Endodermal cell (in vitro differentiated cells): Measurements from ENCODE around the gene KCNC4. TPM values are rescaled to one million over a fixed set of nuclear protein-coding genes. Genes with fewer than 3 reads are reported as not detected.

Experiments
- DNase-seq: peaks from one replicate; pipeline ENCODE4 v3.0.0-alpha.2; 2017
- H3K27ac ChIP-seq: 2 replicates; pipeline ENCODE4 v1.5.1; 2013; ENCODE audit warnings: mild to moderate bottlenecking, low read depth, low read length, moderate library complexity
- H3K27me3 ChIP-seq: 2 replicates; pipeline ENCODE4 v1.6.1; 2013; ENCODE audit warnings: mild to moderate bottlenecking, low read length, moderate library complexity; ENCODE audit not compliant: insufficient read depth, control insufficient read depth, poor library complexity, severe bottlenecking
- H3K36me3 ChIP-seq: 2 replicates; pipeline ENCODE4 v1.7.0; 2013; ENCODE audit warnings: mild to moderate bottlenecking, low read length, moderate library complexity; ENCODE audit not compliant: control insufficient read depth, insufficient read depth
- H3K4me1 ChIP-seq: one replicate; pipeline ENCODE4 v1.7.0; 2013; ENCODE audit warnings: low read length; ENCODE audit not compliant: control insufficient read depth, insufficient read depth
- H3K4me3 ChIP-seq: 2 replicates; pipeline ENCODE4 v1.5.1; 2013; ENCODE audit warnings: mild to moderate bottlenecking, low read length, moderate library complexity
- H3K9ac ChIP-seq: 2 replicates; pipeline ENCODE4 v1.6.1; 2013; ENCODE audit warnings: mild to moderate bottlenecking, low read length, moderate library complexity; ENCODE audit not compliant: poor library complexity, severe bottlenecking; ENCODE audit errors: extremely low read depth
- H3K9me3 ChIP-seq: 2 replicates; pipeline ENCODE4 v1.6.1; 2013; ENCODE audit warnings: mild to moderate bottlenecking, low read length, moderate library complexity; ENCODE audit not compliant: control insufficient read depth
- H3K27ac Mint-ChIP-seq: 2 replicates; pipeline ENCODE4 v1.8.0; 2020; ENCODE audit warnings: mixed read lengths
- H3K27me3 Mint-ChIP-seq: 2 replicates; pipeline ENCODE4 v1.8.0; 2021; ENCODE audit warnings: mild to moderate bottlenecking, mixed read lengths; ENCODE audit not compliant: insufficient read depth
- H3K36me3 Mint-ChIP-seq: 2 replicates; pipeline ENCODE4 v1.8.0; 2020; ENCODE audit warnings: low read depth, mixed read lengths
- H3K4me1 Mint-ChIP-seq: 2 replicates; pipeline ENCODE4 v1.8.0; 2020; ENCODE audit warnings: mixed read lengths
- H3K4me3 Mint-ChIP-seq: 2 replicates; pipeline ENCODE4 v1.8.0; 2020; ENCODE audit warnings: mild to moderate bottlenecking, moderate library complexity, mixed read lengths
- H3K9me3 Mint-ChIP-seq: 2 replicates; pipeline ENCODE4 v1.8.0; 2020; ENCODE audit warnings: mild to moderate bottlenecking, mixed read lengths
- CTCF ChIP-seq: fragments of 200-600 bp; sonication (generic); conservative IDR thresholded peaks from 2 replicates; pipeline ENCODE4 v1.5.0; 2021; ENCODE audit warnings: antibody characterized with exemption, mild to moderate bottlenecking
- WGBS, 2 experiments: methylation state at CpG; one replicate each; pipeline versions ENCODE4 v1.1.5 to v1.1.7; 2013; ENCODE audit warnings: missing lambda C conversion rate in 2 of 2, mixed read lengths in 1 of 2; ENCODE audit not compliant: insufficient coverage in 1 of 2, insufficient read length in 1 of 2; 5-methylcytosine and 5-hydroxymethylcytosine counted together
- total RNA-seq, 2 donors: library from RNA; stranded (reverse); fragmentation: NEBNext Ultra II Directional in 1 of 2; extraction: Animal tissue kit (Norgen Biotek cat#: 25700) in 1 of 2; gene quantifications; 2 replicates in 1 of 2; 3 replicates in 1 of 2; pipeline ENCODE4 v1.2.1, GENCODE V29; 2021

Gene KCNC4
- total RNA-seq, 2 donors from 2014 or later = 7.6 to 10.2 TPM

GRCh38 chr1:110172001-110172400, 38.1 kb upstream of the KCNC4 start:
- Histone ChIP-seq H3K36me3 (no peaks in the 10 kb centered on the region), H3K4me3 (no peak overlapping the region), H3K9me3 (no peaks in the 10 kb centered on the region), H3K4me1 (peaks cover 3% of the 10 kb centered on the region), H3K9ac (no peak overlapping the region), H3K27ac (no peak overlapping the region), H3K27me3 (no peaks in the 10 kb centered on the region)
- H3K9me3 Mint-ChIP-seq = no peaks in the 10 kb centered on the region
- peaks cover 3% of the 10 kb centered on the region for H3K27me3 Mint-ChIP-seq
- 92% methylated on average over 10 of the region's 10 CpGs; no CpG with 5 or more reads in 1 of the 2 experiments for WGBS, 2 experiments
- TF ChIP-seq CTCF = no peak
- no peak overlapping the region for H3K27ac Mint-ChIP-seq
- H3K4me1 Mint-ChIP-seq = peaks cover 3% of the 10 kb centered on the region
- DNase-seq = no peak
- no peaks in the 10 kb centered on the region for H3K36me3 Mint-ChIP-seq
- no peak overlapping the region for H3K4me3 Mint-ChIP-seq

GRCh38 chr1:110173466-110174105, 36.5 kb upstream of the KCNC4 start:
- H3K4me3 Mint-ChIP-seq = no peak overlapping the region

GRCh38 chr1:110174961-110175360, 35.2 kb upstream of the KCNC4 start:
- Mint-ChIP-seq H3K9me3 (no peaks in the 10 kb centered on the region), H3K27ac (no peak overlapping the region), H3K27me3 (peaks cover 4% of the 10 kb centered on the region), H3K4me3 (no peak overlapping the region), H3K36me3 (no peaks in the 10 kb centered on the region), H3K4me1 (peaks cover 3% of the 10 kb centered on the region)
- 60 to 83% methylated on average over 2 of the region's 2 CpGs for WGBS, 2 experiments
- no peak overlapping the region for H3K9ac ChIP-seq
- no peaks in the 10 kb centered on the region for H3K27me3 ChIP-seq
- H3K9me3 ChIP-seq = no peaks in the 10 kb centered on the region
- no peaks in the 10 kb centered on the region for H3K36me3 ChIP-seq
- no peak overlapping the region for H3K4me3 ChIP-seq
- TF ChIP-seq CTCF = no peak
- DNase-seq = no peak
- peaks cover 3% of the 10 kb centered on the region for H3K4me1 ChIP-seq
- no peak overlapping the region for H3K27ac ChIP-seq

More at GRCh38 chr1:110173466-110174105, 36.5 kb upstream of the KCNC4 start:
- Histone ChIP-seq H3K4me1 (peaks cover 3% of the 10 kb centered on the region), H3K9me3 (no peaks in the 10 kb centered on the region), H3K27me3 (no peaks in the 10 kb centered on the region), H3K36me3 (no peaks in the 10 kb centered on the region), H3K4me3 (no peak overlapping the region), H3K9ac (no peak overlapping the region), H3K27ac (no peak overlapping the region)
- Mint-ChIP-seq H3K27me3 (peaks cover 4% of the 10 kb centered on the region), H3K4me1 (peaks cover 3% of the 10 kb centered on the region), H3K36me3 (no peaks in the 10 kb centered on the region), H3K9me3 (no peaks in the 10 kb centered on the region), H3K27ac (no peak overlapping the region)
- WGBS, 2 experiments = 63 to 64% methylated on average over 8 to 15 of the region's 15 CpGs
- DNase-seq = no peak
- TF ChIP-seq CTCF = peak; percentile 45
